ENCODE results near the gene XRCC1. TPM values are rescaled to one million over a fixed set of nuclear protein-coding genes. Genes with fewer than 3 reads are reported as not detected.

The XRCC1 gene
- total and polyA plus RNA-seq, 10 of the 15 experiments (the other 5 are each of a cell fraction or from before 2014, with no cell fraction given): 2.0 to 51.1 (median 33.7) TPM

- TF ChIP-seq, protein P1, sequence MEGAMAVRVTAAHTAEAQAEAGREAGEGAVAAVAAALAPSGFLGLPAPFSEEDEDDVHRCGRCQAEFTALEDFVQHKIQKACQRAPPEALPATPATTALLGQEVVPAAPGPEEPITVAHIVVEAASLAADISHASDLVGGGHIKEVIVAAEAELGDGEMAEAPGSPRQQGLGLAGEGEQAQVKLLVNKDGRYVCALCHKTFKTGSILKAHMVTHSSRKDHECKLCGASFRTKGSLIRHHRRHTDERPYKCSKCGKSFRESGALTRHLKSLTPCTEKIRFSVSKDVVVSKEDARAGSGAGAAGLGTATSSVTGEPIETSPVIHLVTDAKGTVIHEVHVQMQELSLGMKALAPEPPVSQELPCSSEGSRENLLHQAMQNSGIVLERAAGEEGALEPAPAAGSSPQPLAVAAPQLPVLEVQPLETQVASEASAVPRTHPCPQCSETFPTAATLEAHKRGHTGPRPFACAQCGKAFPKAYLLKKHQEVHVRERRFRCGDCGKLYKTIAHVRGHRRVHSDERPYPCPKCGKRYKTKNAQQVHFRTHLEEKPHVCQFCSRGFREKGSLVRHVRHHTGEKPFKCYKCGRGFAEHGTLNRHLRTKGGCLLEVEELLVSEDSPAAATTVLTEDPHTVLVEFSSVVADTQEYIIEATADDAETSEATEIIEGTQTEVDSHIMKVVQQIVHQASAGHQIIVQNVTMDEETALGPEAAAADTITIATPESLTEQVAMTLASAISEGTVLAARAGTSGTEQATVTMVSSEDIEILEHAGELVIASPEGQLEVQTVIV (IDR thresholded peaks at IDR 0.05; ENCODE audit: borderline replicate concordance, partially characterized antibody): no peak
- TF ChIP-seq ZBTB40 (IDR thresholded peaks at IDR 0.05; ENCODE audit: borderline replicate concordance) (no peak), HDAC6 (IDR thresholded peaks at IDR 0.05; ENCODE audit: unreplicated experiment) (no peak), YBX1 (IDR thresholded peaks at IDR 0.05) (no peak), MTA3 (IDR thresholded peaks at IDR 0.05; ENCODE audit: borderline replicate concordance, low read length) (no peak; the same call in 1 of the 2 replicates), NFYA (IDR thresholded peaks at IDR 0.05; ENCODE audit: borderline replicate concordance, low read depth, low read length) (no peak), KDM1A (IDR thresholded peaks at IDR 0.05; ENCODE audit: borderline replicate concordance) (no peak), MYC (IDR thresholded peaks at IDR 0.05; ENCODE audit: insufficient read depth, insufficient read length, insufficient replicate concordance, low read length, severe bottlenecking) (no peak), MLLT1 (IDR thresholded peaks at IDR 0.05) (peak; percentile 76), SIX5 (IDR thresholded peaks at IDR 0.05; ENCODE audit: low read depth, low read length, severe bottlenecking) (no peak), SMAD5 (IDR thresholded peaks at IDR 0.05; ENCODE audit: low read depth) (peak; percentile 40; the same call in 1 of the 2 replicates), SUZ12 (IDR thresholded peaks at IDR 0.05; ENCODE audit: unreplicated experiment) (no peak), ZBTB4 (CRISPR knock-in tag; IDR thresholded peaks at IDR 0.05) (no peak), TARDBP (IDR thresholded peaks at IDR 0.05; ENCODE audit: borderline replicate concordance) (0 out of 2 replicates have a peak, but pooled peaks have one; percentile 30), POU2F2 (IDR thresholded peaks at IDR 0.05; ENCODE audit: borderline replicate concordance, low read depth, low read length) (peak; percentile 29; the same call in 1 of the 3 replicates), ASH2L (IDR thresholded peaks at IDR 0.05; ENCODE audit: borderline replicate concordance, low read depth) (0 out of 2 replicates have a peak, but pooled peaks have one; percentile 20), IKZF1 (conservative IDR thresholded peaks at IDR 0.05) (peak; percentile 83; the same call in 1 of the 2 replicates), FOS (IDR thresholded peaks at IDR 0.05; ENCODE audit: borderline replicate concordance, extremely low read depth, insufficient read length) (no peak), FOXK2 (IDR thresholded peaks at IDR 0.05) (no peak)
Observed at GRCh38 chr19:43532962-43533545, 42.3 kb downstream of the XRCC1 start, which contains the start of gene ZNF575 (continued).

Data from GM12878 (cell line).